Stimulated activated CD4-positive, alpha-beta T cell treated with anti-CD3 and anti-CD28 coated beads, TNF-alpha, amount 100 ng/mL, for 48 hours (primary cell): ENCODE data around the gene MAP3K20.

Experiments
- DNase-seq, 3 donors: peaks; one replicate each; pipeline ENCODE4 v3.0.0-alpha.2; 2020; ENCODE audit warnings: low read depth in 3 of 3

Gene MAP3K20

DNA sequence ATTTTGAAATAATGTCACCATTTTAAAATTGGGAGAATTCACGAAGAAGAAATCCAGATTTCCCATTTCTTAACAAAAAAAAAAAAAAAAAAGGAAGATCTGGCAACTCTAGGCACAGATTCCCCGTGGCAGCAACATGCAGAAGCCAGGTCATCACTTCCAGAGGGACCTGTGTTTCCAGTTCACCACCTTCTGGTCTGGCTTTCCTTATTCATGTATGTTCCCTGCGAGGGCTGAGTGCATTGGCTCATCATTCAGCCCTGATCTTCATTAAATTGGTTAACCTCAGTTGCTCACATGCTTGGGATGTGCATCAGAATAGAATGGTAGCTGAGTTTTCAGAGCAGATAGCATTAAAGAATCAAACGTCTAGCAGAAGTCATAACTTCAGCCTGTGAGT lies 25.0 kb upstream of the MAP3K20 start:
- no peak for DNase-seq

DNA sequence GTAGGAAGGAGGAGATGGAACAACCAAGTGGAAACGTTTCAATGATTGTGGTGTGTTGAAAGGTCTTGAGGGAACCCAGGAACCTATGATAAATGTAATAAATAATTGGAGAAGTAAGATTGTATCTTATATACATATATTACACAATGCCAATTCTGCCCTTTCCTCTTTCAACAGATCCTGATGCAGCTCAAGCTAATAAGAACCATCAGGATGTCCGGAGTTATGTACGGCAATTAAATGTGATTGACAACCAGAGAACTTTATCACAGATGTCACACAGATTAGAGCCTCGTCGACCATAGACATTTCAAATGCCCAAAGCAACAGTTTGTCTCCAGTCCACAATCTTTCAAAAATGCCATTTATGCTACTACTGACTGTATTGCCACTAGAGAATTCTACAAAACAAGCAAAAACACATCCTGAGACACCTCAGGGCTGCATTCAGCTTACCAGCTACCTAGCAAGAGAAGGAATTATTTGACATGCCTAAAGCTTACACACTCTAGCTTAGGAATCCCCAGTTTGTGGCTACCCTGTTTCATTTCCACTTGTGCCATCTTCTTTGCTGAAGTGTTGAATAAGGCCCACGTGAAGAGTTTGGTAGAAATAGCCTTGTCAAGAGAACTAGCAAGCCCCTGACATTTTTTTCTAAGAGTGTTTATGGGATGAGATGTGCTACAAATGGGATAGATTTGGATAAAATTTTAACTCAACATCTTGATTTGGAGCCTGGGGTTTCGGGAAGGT lies 24.0 kb upstream of the MAP3K20 start:
- DNase-seq = no peak

DNA sequence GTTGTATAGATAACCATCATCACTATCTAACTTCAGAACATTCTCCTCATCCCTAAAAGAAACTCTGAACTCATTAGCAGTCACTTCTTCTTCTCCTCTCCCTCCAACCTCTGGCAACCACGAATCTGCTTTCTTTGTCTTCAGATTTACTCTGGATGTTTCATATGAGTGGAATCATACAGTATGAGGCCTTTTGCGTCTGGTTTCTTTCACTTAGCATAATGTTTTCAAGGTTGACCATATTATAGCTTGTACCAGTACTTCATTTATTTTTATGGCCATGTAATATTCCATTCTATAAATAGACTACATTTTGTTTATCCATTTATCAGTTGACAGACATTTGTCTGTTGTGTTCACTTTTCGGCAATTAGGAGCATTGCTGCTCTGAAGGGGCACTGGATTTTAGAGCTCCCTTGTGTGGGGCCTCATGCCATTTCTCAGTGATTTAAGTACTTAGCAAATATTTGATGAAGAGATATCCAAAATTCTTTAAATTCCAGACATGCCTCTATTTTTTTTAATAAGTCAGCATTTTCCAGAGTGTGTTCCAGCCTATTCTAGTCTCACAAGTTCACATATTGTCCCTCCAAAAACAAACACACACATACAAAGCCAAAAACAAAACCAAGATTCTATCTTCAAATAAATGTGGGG lies 22.5 kb upstream of the MAP3K20 start:
- DNase-seq = no peak

DNA sequence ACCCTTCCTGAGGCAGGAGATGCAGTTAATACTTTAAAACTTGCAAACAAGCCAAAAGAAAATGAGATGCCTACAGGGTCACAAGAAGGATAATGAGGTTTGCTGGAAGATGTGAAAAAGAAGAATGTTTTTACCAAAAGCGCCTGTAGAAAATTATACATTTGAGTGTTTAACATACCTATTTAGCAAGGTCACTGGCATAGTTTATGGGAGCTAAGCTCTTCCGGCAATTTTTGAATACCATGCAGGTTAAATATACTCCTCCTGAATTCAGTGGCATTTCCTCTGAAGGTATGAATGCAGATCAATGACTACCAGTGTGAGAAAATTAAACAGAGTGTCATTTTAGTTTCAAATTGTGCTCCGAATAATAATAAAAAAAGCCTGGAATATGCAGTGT lies 21.2 kb upstream of the MAP3K20 start:
- DNase-seq = no peak

DNA sequence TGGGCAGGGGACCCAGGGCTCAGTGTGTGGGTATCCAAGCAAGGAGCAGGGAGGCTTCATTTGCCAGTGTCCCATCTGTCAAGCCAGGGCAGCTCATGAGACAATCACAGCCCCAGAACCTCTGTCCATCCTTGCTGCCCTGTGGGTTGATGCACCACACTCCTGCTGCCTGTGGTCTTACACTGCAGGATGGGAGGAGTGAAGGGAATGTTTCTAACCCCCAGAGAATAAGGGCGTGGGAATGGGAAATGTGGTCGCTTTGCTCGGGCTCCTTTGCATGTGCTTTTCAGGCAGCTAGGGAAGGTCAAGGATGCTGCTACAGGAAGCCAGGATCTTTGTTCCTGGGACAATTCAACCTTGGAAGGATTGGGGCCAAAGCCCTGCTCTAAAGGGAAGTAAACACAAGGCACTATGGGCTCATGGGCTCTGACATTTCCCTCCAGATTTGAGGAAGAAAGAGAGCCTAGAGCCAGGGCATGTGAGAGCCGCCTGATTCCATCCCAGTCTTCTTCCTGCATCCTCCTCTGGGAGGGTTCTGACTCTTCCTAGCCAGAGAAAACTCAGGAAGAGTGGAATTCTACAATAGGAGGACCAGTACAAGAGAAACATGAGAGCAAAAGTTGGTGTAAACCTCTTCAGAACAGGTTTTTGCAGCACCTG lies 18.8 kb upstream of the MAP3K20 start:
- no peak for DNase-seq

DNA sequence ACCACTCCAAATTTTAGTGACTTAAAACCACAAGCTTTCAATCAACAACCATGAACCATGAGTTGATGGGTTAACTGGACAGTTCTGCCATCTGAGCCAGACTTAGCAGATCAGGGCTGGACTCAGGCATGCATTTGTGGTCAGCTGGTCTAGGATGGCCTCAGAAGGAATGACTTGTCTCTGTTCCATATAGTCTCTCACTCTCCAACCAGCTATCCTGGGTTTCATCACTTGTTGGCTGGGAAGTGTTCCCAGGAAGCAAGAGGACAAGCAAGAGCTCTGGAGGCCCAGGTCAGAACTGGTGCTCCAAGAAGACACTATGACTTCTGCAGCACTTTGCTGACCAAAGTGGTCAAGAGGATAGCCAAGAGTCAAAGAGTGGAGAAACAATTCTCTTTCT lies 17.5 kb upstream of the MAP3K20 start:
- DNase-seq = no peak

DNA sequence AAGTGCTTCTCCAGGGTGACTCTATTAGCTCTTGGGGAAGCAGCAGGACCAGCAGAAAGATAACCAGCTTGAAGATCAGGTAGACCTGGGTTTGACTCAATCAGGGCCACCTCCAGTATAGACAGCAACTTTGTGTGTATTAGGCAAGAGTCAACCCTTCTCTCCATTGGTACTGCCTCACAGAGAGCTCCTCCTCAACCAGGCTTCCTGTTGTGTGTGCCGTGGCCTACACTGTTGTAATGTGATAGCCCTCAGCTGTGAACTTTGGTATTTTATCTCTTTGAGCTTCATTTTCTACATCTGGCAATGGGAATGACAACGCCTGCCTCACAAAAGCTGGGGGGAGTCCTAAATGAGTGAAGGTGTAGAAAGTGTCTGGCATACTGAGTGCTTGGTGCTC lies 17.0 kb upstream of the MAP3K20 start:
- no peak for DNase-seq

DNA sequence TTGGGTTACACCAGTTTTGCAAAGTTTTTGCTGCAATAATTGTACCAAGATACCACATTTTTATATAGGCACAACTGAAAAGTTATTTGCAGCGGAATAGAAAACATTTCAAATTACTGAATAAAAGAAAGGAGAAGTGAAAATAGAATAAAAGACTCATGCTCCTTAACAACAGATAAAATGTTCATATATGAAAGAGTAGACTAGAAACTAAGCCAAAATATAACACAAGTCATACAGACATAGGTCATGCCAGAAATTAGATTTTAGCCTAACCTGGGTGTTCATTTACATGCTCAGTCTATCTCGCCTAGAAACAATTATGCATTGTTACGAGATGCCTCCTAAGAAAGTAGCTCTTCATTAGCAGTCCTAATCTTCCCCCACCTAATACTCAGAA lies 16.4 kb upstream of the MAP3K20 start:
- no peak for DNase-seq

DNA sequence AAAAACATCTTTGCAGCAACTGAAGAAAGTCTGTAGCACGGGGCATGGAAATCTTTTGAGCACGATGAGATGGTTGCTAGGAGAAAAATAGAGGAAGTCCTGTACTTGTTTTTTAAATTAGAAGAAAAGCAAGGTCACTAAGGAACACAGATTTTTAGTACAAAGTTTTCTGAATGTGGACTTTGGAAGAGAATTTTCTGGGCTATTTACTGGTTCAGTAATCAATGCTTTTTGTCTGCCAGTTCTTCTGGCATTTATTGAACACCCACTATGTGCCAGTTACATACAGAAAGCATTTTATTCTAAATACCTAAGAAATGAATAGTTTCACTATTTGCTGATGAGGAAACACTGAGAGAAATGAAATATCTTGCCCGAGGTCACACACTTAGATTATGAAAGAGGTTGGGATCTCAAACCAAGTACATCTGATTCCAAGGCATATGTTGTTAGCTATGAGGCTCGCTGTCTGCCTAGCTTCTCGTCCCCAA lies 15.6 kb upstream of the MAP3K20 start:
- DNase-seq = no peak

DNA sequence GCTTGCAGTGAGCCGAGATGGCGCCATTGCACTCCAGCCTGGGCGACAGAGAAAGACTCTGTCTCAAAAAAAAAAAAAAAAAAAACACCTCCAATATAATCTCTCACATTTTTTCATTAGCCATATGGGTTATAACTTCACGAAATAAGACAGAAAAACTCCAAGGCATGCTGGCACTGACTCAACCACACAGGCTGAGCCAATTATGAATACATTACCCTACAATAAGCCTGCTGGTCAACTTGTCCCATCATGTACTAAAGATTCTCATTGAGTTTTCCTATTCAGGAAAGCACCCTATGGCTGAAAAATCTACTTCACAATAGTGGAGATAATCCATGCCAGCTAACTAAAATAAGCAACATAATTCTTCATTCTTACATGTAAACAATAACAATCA lies 12.8 kb upstream of the MAP3K20 start:
- no peak for DNase-seq

DNA sequence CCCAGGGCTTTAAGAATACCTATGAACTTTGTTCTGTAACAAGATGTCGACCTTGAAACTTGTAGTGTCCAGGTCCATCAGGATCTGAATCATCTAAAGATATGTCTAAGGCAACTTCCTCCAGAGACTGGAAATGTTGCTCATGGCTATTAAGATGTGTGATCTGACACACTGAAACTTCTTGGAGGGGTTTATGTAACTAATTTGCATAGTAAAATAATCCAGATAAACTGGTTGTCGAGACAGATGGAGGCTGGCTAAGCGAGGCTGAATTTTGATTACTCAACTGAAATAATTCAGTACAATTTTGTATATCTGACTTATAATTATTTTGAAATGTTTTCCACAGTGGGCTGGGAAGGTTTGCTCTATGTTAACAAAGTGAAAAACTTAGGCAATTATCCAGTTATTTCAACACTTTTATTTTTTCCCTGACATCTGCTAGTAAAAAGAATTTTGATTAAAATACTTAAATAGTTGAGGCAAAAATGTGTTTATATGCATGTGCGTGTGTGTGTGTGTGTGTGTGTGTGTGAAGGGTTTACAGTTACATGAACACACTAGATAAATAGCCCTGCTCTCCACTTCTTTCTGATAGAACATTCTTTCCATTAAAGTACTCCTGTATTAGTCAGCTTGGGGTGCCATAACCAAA lies 11.4 kb upstream of the MAP3K20 start:
- DNase-seq = no peak

DNA sequence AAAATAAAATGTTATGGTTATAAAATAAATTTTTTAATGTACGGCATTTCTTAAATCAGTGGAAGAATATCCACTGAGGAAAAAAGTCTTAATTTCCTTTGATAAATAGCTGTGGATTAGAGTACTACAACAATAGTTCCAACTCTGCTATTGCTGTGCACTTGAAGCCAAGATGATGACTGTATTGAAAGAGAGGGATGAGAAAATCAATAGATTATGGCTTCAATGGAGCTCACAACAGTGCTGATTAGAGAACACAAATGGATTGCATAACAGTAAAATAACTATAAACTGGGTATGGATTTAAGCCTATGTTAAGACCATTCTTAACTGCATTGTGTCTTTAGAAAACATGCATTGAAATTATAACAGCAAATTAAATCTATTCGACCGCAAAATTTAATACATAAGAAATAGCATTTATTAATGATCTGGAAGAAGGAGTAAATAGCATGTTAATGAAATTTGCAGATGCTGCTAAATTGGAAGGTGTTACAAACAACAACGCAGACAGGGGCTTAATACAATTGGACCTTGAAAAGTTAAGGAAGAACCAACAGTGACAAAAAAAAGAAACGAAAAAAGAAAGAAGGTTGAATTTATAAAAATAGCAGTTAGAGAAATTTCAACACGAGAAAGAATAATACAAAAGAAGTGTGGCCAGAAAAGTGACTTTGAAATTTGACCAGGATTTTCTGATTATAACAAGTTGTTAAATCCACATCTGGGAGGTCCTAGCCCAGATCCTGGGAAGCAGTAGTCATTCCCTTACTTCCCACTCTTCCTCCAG lies 8.6 kb upstream of the MAP3K20 start:
- no peak for DNase-seq

DNA sequence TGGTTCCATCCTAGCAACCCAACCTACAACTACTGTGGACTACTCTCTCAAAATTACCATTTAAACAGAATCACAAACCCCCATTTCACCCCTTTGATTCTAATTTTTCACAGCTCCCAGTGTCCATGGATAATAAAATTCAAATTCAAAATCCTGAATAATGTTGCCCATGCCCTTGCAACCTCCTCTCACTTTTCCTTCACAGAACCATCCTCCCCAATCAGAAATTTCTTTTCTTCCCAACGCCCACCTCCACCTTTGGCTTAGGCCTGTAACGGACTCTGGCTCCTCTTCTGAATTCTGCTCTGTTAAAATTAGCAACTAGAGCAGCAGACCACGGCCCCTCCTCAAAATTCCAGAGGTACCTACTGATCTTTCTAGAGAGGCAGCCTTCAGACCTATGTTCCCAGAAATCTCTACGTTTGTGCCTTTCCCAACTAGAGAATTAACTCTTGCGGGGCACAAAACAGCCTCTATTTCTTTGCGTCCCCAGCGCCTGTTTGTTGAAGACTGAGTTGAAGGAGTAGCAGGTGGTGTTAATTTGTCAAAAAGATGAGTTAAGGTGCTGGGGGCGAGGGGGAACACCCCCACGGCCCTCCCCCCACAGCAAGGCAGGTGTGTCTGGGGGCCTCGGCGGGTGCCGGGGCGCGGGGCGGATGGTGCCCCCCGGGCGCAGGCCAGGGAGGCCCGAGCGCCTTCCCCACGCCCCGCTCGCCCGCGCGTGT lies 428 bp upstream of the MAP3K20 start:
- no peak for DNase-seq

DNA sequence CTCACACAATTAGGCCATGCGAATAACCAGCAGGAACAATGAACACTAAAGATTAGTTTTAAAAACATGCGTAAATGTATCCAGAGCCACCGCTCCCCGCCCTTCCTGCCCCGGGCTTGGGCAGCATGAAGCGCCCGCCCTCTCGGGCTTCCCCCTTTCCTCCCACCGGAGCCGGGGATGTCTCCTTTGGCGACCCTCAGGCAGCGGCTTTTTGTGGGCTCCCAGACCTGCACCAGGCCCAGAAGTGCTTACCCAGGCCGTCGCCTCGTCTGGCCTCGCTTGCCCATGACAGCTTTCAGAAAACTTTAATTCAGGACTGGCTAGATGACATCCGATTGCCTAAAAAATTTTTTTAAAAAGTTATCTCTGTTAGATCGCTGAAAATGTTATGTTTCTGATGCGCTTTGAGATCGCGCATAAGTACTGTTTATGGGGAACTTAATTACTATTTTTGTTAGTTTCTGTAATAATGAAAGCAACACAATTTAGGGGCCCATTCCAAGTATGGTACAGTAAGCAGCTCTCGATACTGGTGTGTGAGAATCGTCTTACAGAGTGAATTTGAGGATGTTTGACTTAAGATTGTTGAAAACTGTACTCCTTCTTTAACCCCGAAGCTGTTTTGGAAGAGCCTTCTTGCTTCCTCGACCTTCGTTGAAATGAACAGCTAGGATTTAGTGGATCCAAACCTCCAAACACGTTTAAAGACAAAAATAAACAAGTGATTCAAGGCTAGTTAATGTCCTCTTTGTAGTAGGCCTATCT lies 1.1 kb downstream of the MAP3K20 start:
- peak in 1 of 3 donors; percentile 8 for DNase-seq

DNA sequence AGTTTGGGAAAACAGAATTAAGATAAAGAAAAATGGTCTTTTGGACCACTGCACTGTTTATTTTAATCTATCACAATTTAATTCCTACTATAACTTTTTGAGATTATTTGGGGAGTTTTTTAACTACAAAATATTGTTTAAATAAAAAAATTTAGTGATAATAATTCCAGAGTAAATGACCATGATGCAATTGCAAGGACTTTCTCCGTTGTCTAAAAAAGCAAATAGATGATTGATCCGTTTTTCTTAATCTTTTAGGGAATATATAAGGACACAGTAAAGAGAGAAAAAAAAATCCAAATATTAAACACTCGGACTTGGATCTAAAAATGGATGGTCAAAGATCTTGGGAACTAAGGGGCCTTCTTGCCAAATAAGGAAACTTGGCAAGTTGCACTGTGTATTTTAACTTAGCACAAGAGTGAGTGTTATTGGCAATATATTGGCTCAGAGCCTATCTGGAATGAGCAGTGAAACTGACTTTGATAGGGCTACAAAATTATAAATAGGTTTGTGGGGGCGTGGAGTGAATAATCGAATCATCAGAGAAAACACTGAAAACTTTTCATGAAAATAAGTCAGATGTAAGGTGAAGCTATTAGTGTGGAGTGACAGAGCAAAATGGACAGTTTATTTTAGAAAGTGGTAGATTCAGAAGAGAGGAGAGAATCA lies 2.0 kb downstream of the MAP3K20 start:
- no peak for DNase-seq

DNA sequence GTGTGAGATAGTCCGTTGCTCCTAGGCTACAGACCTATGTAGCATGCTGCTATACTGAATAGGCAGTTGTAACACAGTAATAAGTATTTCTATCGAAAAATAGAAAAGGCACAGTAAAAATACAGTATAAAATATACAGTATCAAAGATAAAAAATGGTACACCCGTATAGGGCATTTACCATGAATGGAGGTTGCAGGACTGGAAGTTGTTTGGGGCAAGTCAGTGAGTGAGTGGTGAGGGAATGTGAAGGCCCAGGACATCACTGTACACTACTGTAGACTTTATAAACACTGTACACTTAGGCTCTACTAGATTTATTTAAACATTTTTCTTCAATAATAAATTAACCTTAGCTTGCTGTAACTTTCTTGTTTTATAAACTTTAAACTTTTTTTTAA lies 3.5 kb downstream of the MAP3K20 start:
- DNase-seq = no peak

DNA sequence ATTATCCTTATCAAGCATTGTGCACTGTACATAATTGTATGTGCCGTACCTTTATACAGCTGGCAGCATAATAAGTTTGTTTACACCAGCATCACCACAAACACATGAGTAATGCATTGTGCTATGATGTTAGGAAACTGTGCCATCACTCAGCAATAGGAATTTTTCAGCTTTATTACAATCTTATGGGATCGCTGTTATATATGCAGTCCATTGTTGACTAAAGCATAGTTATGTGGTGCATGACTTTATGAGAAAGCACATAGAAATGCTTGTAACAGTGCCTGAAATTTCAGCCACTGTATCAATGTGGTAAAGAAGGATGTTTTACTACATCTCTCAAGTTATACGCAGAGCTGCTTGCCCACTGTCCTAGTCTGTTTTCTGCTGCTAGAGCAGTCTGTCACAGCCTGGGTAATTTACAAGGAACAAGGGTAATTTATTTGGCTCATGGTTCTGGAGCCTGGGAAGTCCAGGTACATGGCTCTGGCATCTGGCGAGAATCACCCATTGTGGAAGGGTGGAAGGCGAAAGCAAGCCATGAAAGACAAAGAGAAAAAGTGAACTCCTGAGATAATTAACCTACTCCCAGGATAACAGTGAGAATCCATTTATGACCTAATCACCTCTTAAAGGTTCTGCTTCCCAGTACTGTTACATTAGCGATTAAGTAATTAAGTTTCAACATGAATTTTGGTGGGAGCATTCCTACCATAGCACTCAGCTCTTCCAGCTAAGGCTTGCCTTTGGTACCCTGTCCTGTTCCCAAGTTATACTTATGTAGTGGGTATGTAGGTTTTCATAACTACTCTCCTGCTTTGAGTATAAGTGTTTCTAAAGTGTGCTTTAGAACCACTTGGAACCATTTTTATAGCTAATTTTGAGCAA lies 4.6 kb downstream of the MAP3K20 start:
- no peak for DNase-seq

DNA sequence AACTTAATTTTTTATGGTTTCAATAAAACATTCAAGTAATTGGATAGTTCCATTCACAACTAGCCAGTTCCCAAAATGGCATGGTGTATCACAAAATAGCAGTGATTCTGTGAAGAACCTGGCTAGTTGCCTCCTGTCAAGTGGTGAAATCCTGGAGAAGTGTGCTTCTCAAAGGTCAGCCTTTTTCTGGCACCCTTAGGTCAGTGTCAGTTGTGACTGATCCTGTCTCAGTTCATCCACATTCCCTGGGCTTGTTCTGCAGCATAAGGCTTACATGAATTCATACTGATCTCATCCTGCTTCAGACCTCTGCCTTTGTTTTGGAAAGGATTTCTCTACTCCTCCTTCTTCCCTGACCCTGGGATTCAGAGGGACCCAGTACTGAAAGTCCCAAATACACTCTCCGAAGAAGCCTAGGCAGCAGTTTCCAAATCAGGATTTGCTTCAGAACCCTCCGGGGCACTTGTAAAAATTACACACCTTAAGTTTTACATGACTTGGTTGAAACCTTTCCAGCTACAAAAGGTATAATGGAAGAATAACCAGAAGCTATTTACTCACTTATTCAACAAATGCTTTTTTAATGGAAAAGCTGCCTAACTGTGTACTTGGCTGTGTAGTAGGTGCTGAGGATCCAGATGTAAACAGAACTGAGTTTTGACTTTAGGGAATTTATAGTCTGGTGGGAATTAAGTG lies 11.0 kb downstream of the MAP3K20 start:
- no peak for DNase-seq
